OCI-LY1 (cell line): Measurements from ENCODE around the gene SLC28A1.

Experiments used
- CTCF ChIP-seq: fragments of 200-600 bp; sonication (generic), shearing (Covaris generic); IDR thresholded peaks from 2 replicates; pipeline ENCODE4 v1.5.1; 2017; ENCODE audit warnings: mild to moderate bottlenecking, antibody characterized with exemption, low read length, moderate library complexity, mixed read lengths
- EZH2 ChIP-seq: fragments of 200-600 bp; sonication (generic), shearing (Covaris generic); IDR thresholded peaks from 2 replicates; pipeline ENCODE4 v1.8.0; 2017; ENCODE audit warnings: borderline replicate concordance, mixed run types, mild to moderate bottlenecking, antibody characterized with exemption, low read length, moderate library complexity, mixed read lengths

- TF ChIP-seq CTCF: no peak
- no peak for TF ChIP-seq EZH2
Observed at GRCh38 chr15:84842781-84843180, 41.7 kb upstream of the SLC28A1 start.
